Neural cell (in vitro differentiated cells): Measurements from ENCODE around the gene CHST1.

ENCODE experiments used
- CTCF ChIP-seq: fragments of 450-650 bp; IDR thresholded peaks from 2 replicates; pipeline ENCODE4 v1.5.1; 2014; ENCODE audit warnings: antibody characterized with exemption, mild to moderate bottlenecking, moderate library complexity; ENCODE audit not compliant: poor library complexity, severe bottlenecking
- EP300 ChIP-seq: fragments of 450-650 bp; conservative IDR thresholded peaks from 2 replicates; pipeline ENCODE4 v1.6.1; 2014; ENCODE audit warnings: antibody characterized with exemption, mild to moderate bottlenecking, moderate library complexity; ENCODE audit not compliant: poor library complexity, severe bottlenecking
- EZH2 ChIP-seq: fragments of 200-600, 300-800 bp; shearing (Covaris generic), sonication (generic); IDR thresholded peaks from 2 replicates; pipeline ENCODE4 v1.6.1; 2014; ENCODE audit warnings: antibody characterized with exemption, low read length, borderline replicate concordance, mild to moderate bottlenecking; ENCODE audit not compliant: insufficient read depth, poor library complexity, severe bottlenecking
- MXI1 ChIP-seq: fragments of 450-650 bp; conservative IDR thresholded peaks from 2 replicates; pipeline ENCODE4 v1.6.1; 2014; ENCODE audit warnings: antibody characterized with exemption, mild to moderate bottlenecking; ENCODE audit not compliant: poor library complexity, severe bottlenecking
- POLR2AphosphoS5 ChIP-seq: IDR thresholded peaks from 2 replicates; pipeline ENCODE4 v1.6.1; 2012
- RAD21 ChIP-seq: fragments of 450-650 bp; conservative IDR thresholded peaks from 2 replicates; pipeline ENCODE4 v1.6.1; 2014; ENCODE audit warnings: antibody characterized with exemption, mild to moderate bottlenecking, moderate library complexity
- REST ChIP-seq: IDR thresholded peaks from 2 replicates; pipeline ENCODE4 v1.6.1; 2012; ENCODE audit warnings: borderline replicate concordance
- SMC3 ChIP-seq: fragments of 450-650 bp; conservative IDR thresholded peaks from 2 replicates; pipeline ENCODE4 v1.6.1; 2014; ENCODE audit warnings: antibody characterized with exemption, mild to moderate bottlenecking, moderate library complexity; ENCODE audit not compliant: poor library complexity
- TAF1 ChIP-seq: IDR thresholded peaks from 2 replicates; pipeline ENCODE4 v1.6.1; 2012; ENCODE audit warnings: low read depth

GRCh38 chr11:45685964-45686537 lies 20.6 kb upstream of the CHST1 start:
- TF ChIP-seq CTCF (no peak), EP300 (no peak), EZH2 (no peak), TAF1 (no peak), POLR2AphosphoS5 (no peak), RAD21 (no peak), SMC3 (no peak), MXI1 (no peak), REST (no peak)
